HUES48 (cell line): ENCODE measurements around the gene SAMD4A.

Source experiments
- H3K27ac ChIP-seq: one replicate; pipeline ENCODE4 v1.7.0; 2013; ENCODE audit warnings: low read depth, low read length, inconsistent platforms
- H3K27me3 ChIP-seq: 2 replicates; pipeline ENCODE4 v1.6.1; 2013; ENCODE audit warnings: mild to moderate bottlenecking, low read length; ENCODE audit not compliant: control insufficient read depth, insufficient read depth
- H3K36me3 ChIP-seq: 2 replicates; pipeline ENCODE4 v1.6.1; 2013; ENCODE audit warnings: low read length; ENCODE audit not compliant: control insufficient read depth, insufficient read depth
- H3K4me1 ChIP-seq: 2 replicates; pipeline ENCODE4 v1.6.1; 2013; ENCODE audit warnings: mild to moderate bottlenecking, low read length; ENCODE audit not compliant: control insufficient read depth, insufficient read depth
- H3K4me3 ChIP-seq: 2 replicates; pipeline ENCODE4 v1.5.1; 2013; ENCODE audit warnings: mild to moderate bottlenecking, low read depth, low read length
- H3K9ac ChIP-seq: 2 replicates; pipeline ENCODE4 v1.6.1; 2013; ENCODE audit warnings: mild to moderate bottlenecking, low read depth, low read length, moderate library complexity
- H3K9me3 ChIP-seq: 2 replicates; pipeline ENCODE4 v1.6.1; 2013; ENCODE audit warnings: low read length; ENCODE audit not compliant: control insufficient read depth, insufficient read depth

Gene SAMD4A

GRCh38 chr14:54632452-54632851, 65.5 kb downstream of the SAMD4A start:
- H3K36me3 ChIP-seq: no peaks in the 10 kb centered on the region
- H3K4me3 ChIP-seq: no peak overlapping the region
- no peak overlapping the region for H3K9ac ChIP-seq
- peaks cover 12% of the 10 kb centered on the region for H3K4me1 ChIP-seq
- H3K27me3 ChIP-seq: no peaks in the 10 kb centered on the region
- H3K9me3 ChIP-seq: no peaks in the 10 kb centered on the region
- no peak overlapping the region for H3K27ac ChIP-seq

GRCh38 chr14:54633076-54633475, 66.1 kb downstream of the SAMD4A start:
- Histone ChIP-seq H3K9ac (no peak overlapping the region), H3K27ac (no peak overlapping the region), H3K27me3 (no peaks in the 10 kb centered on the region), H3K36me3 (no peaks in the 10 kb centered on the region), H3K9me3 (no peaks in the 10 kb centered on the region), H3K4me3 (no peak overlapping the region), H3K4me1 (peaks cover 5% of the 10 kb centered on the region; the same call in 1 of the 2 replicates)

- Histone ChIP-seq H3K9me3 (no peaks in the 10 kb centered on the region), H3K4me1 (peaks cover 15% of the 10 kb centered on the region), H3K36me3 (no peaks in the 10 kb centered on the region), H3K27ac (no peak overlapping the region), H3K4me3 (no peak overlapping the region), H3K27me3 (no peaks in the 10 kb centered on the region), H3K9ac (no peak overlapping the region)
Measured at GRCh38 chr14:54637270-54638134, 70.6 kb downstream of the SAMD4A start.

- peaks cover 20% of the 10 kb centered on the region for H3K4me1 ChIP-seq
- H3K9me3 ChIP-seq: no peaks in the 10 kb centered on the region
- no peaks in the 10 kb centered on the region for H3K36me3 ChIP-seq
- H3K27me3 ChIP-seq: no peaks in the 10 kb centered on the region
- H3K9ac ChIP-seq: no peak overlapping the region
- no peak overlapping the region for H3K4me3 ChIP-seq
- H3K27ac ChIP-seq: no peak overlapping the region
Measured at GRCh38 chr14:54638135-54638446, 71.2 kb downstream of the SAMD4A start.

GRCh38 chr14:54639611-54640010, 72.7 kb downstream of the SAMD4A start:
- no peaks in the 10 kb centered on the region for H3K9me3 ChIP-seq
- no peak overlapping the region for H3K4me3 ChIP-seq
- H3K4me1 ChIP-seq: peaks cover 29% of the 10 kb centered on the region
- H3K36me3 ChIP-seq: no peaks in the 10 kb centered on the region
- no peak overlapping the region for H3K27ac ChIP-seq
- H3K27me3 ChIP-seq: no peaks in the 10 kb centered on the region
- no peak overlapping the region for H3K9ac ChIP-seq

- Histone ChIP-seq H3K36me3 (no peaks in the 10 kb centered on the region), H3K27ac (no peak overlapping the region), H3K4me3 (no peak overlapping the region), H3K9me3 (no peaks in the 10 kb centered on the region), H3K4me1 (peaks cover 29% of the 10 kb centered on the region), H3K27me3 (no peaks in the 10 kb centered on the region), H3K9ac (no peak overlapping the region)
Measured at GRCh38 chr14:54640506-54640905, 73.6 kb downstream of the SAMD4A start.

- Histone ChIP-seq H3K9ac (no peak overlapping the region), H3K9me3 (no peaks in the 10 kb centered on the region), H3K4me3 (no peak overlapping the region), H3K4me1 (peaks cover 27% of the 10 kb centered on the region), H3K36me3 (no peaks in the 10 kb centered on the region), H3K27ac (no peak overlapping the region), H3K27me3 (no peaks in the 10 kb centered on the region)
Measured at GRCh38 chr14:54642121-54642520, 75.2 kb downstream of the SAMD4A start.

- H3K27ac ChIP-seq: peak overlapping the region; percentile 6
- H3K9me3 ChIP-seq: no peaks in the 10 kb centered on the region
- H3K9ac ChIP-seq: no peak overlapping the region
- H3K4me1 ChIP-seq: peaks cover 27% of the 10 kb centered on the region
- no peaks in the 10 kb centered on the region for H3K36me3 ChIP-seq
- no peak overlapping the region for H3K4me3 ChIP-seq
- H3K27me3 ChIP-seq: no peaks in the 10 kb centered on the region
Measured at GRCh38 chr14:54642801-54643695, 76.1 kb downstream of the SAMD4A start.

GRCh38 chr14:54643696-54644176, 76.8 kb downstream of the SAMD4A start:
- Histone ChIP-seq H3K9ac (no peak overlapping the region), H3K4me3 (no peak overlapping the region), H3K27ac (peak overlapping the region; percentile 6), H3K27me3 (no peaks in the 10 kb centered on the region), H3K9me3 (no peaks in the 10 kb centered on the region), H3K36me3 (no peaks in the 10 kb centered on the region), H3K4me1 (peaks cover 28% of the 10 kb centered on the region)

GRCh38 chr14:54645639-54646038, 78.7 kb downstream of the SAMD4A start:
- no peaks in the 10 kb centered on the region for H3K9me3 ChIP-seq
- no peak overlapping the region for H3K27ac ChIP-seq
- H3K27me3 ChIP-seq: no peaks in the 10 kb centered on the region
- H3K9ac ChIP-seq: no peak overlapping the region
- no peaks in the 10 kb centered on the region for H3K36me3 ChIP-seq
- H3K4me1 ChIP-seq: peaks cover 35% of the 10 kb centered on the region
- H3K4me3 ChIP-seq: no peak overlapping the region

- H3K27ac ChIP-seq: no peak overlapping the region
- no peaks in the 10 kb centered on the region for H3K9me3 ChIP-seq
- H3K4me3 ChIP-seq: no peak overlapping the region
- H3K27me3 ChIP-seq: no peaks in the 10 kb centered on the region
- H3K36me3 ChIP-seq: no peaks in the 10 kb centered on the region
- H3K4me1 ChIP-seq: peaks cover 45% of the 10 kb centered on the region
- no peak overlapping the region for H3K9ac ChIP-seq
Measured at GRCh38 chr14:54646626-54647025, 79.7 kb downstream of the SAMD4A start.
